Stomach (tissue), 4 donors: ENCODE data around the gene CREBRF.
"Not testable (repeated sequence)": the region's sequence is repeated elsewhere in the genome, so short reads cannot be mapped to it uniquely, and the experiment has no call there.

Experiments used
- POLR2A ChIP-seq, 4 donors: fragments of 450-650 bp; IDR thresholded peaks; one replicate each; pipeline ENCODE4 v1.6.1; 2016; ENCODE audit warnings: antibody characterized with exemption in 4 of 4, control low read depth in 2 of 4, mild to moderate bottlenecking in 1 of 4, moderate library complexity in 1 of 4
- POLR2AphosphoS5 ChIP-seq, 3 donors: sonication (generic); formaldehyde crosslinking; IDR thresholded peaks; one replicate each; pipeline ENCODE4 v1.6.1; 2016; ENCODE audit warnings: antibody characterized with exemption in 3 of 3
- TF ChIP-seq, protein P1 (sequence below), 7 experiments: fragments of 450-650 bp in 4 of 7; fragments of 200-600 bp in 3 of 7; sonication (generic) in 3 of 7; IDR thresholded peaks; one replicate each; pipeline ENCODE4 v1.5.1; 2016 to 2019; ENCODE audit warnings: antibody characterized with exemption in 7 of 7, control low read depth in 2 of 7, mild to moderate bottlenecking in 1 of 7

- TF ChIP-seq POLR2A, POLR2AphosphoS5 (IDR thresholded peaks at IDR 0.05): not testable (repeated sequence)
- TF ChIP-seq, protein P1, sequence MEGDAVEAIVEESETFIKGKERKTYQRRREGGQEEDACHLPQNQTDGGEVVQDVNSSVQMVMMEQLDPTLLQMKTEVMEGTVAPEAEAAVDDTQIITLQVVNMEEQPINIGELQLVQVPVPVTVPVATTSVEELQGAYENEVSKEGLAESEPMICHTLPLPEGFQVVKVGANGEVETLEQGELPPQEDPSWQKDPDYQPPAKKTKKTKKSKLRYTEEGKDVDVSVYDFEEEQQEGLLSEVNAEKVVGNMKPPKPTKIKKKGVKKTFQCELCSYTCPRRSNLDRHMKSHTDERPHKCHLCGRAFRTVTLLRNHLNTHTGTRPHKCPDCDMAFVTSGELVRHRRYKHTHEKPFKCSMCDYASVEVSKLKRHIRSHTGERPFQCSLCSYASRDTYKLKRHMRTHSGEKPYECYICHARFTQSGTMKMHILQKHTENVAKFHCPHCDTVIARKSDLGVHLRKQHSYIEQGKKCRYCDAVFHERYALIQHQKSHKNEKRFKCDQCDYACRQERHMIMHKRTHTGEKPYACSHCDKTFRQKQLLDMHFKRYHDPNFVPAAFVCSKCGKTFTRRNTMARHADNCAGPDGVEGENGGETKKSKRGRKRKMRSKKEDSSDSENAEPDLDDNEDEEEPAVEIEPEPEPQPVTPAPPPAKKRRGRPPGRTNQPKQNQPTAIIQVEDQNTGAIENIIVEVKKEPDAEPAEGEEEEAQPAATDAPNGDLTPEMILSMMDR (IDR thresholded peaks at IDR 0.05): not testable (repeated sequence)
Observed at GRCh38 chr5:173047096-173047837, 8.9 kb upstream of the CREBRF start.
